GM12878 (cell line): ENCODE measurements around the gene PARP1. TPM values are rescaled to one million over a fixed set of nuclear protein-coding genes. Genes with fewer than 3 reads are reported as not detected.

Experiments
- ATAC-seq: fragments of 200-7000 bp; cut with Tn5 transposase; 3 replicates; pipeline ENCODE4 v1.9.1; 2020; ENCODE audit warnings: mild to moderate bottlenecking, moderate library complexity
- BruUV-seq: library from RNA; stranded (reverse); fragments of 400-500 nt; replicated peaks from 2 replicates; lab custom pipeline; 2021; lab: Mats Ljungman, UMichigan
- CTCF ChIA-PET: fragments of 300-600 bp; sonication (Branson Sonifier 250); formaldehyde crosslinking; extraction: SDS; loops from one replicate; lab custom pipeline; 2021; ENCODE audit warnings: inconsistent platforms; lab: Yijun Ruan, JAX
- POLR2A ChIA-PET: fragments of 350-600 bp; formaldehyde crosslinking; extraction: SDS; loops from one replicate; lab custom pipeline; 2021; ENCODE audit warnings: inconsistent platforms; lab: Charles Lee
- RAD21 ChIA-PET: fragments of 300-600 bp; sonication (Branson Sonifier 250); formaldehyde crosslinking; loops from one replicate; lab custom pipeline; 2023; ENCODE audit warnings: antibody characterized with exemption; ENCODE audit not compliant: unreplicated experiment; lab: Charles Lee
- SMC1A ChIA-PET: fragments of 300-600 bp; sonication (Branson Sonifier 250); formaldehyde crosslinking; loops from one replicate; lab custom pipeline; 2023; ENCODE audit not compliant: unreplicated experiment, uncharacterized antibody; lab: Charles Lee
- DNase-seq: peaks from one replicate; pipeline ENCODE4 v3.0.0-alpha.2; 2011; ENCODE audit warnings: low read depth, low spot score
- FAIRE-seq: peaks from 3 replicates; lab custom pipeline; 2011; peaks lifted over from hg19 to GRCh38; lab: Jason Lieb, UNC
- H2AFZ ChIP-seq: 2 replicates; pipeline ENCODE4 v1.6.0; 2011; ENCODE audit warnings: low read depth, low read length, control low read depth; ENCODE audit not compliant: control insufficient read depth
- H3K27ac ChIP-seq: 2 replicates; pipeline ENCODE4 v1.5.1; 2011; ENCODE audit warnings: control low read depth; ENCODE audit not compliant: control insufficient read depth, insufficient read depth
- H3K27me3 ChIP-seq, 2 experiments: replicated peaks in 1 of 2; 2 replicates each; pipeline versions ENCODE4 v1.6.0 to v1.6.1; 2011; ENCODE audit warnings: low read length in 1 of 2; ENCODE audit not compliant: control insufficient read depth in 2 of 2, insufficient read depth in 2 of 2
- H3K36me3 ChIP-seq, 2 experiments: 2 replicates each; pipeline ENCODE4 v1.5.1; 2011; ENCODE audit warnings: low read length in 1 of 2; ENCODE audit not compliant: control insufficient read depth in 2 of 2, insufficient read depth in 2 of 2
- H3K4me1 ChIP-seq: 2 replicates; pipeline ENCODE4 v1.6.1; 2011; ENCODE audit warnings: mild to moderate bottlenecking, low read length, moderate library complexity, mixed read lengths; ENCODE audit not compliant: control insufficient read depth, insufficient read depth
- H3K4me2 ChIP-seq: 2 replicates; pipeline ENCODE4 v1.6.0; 2011; ENCODE audit warnings: control low read depth; ENCODE audit not compliant: control insufficient read depth, insufficient read depth
- H3K4me3 ChIP-seq: fragments of 200-600 bp; sonication (generic); 2 replicates; pipeline ENCODE4 v1.5.1; 2016
- H3K79me2 ChIP-seq: 2 replicates; pipeline ENCODE4 v1.6.0; 2011; ENCODE audit warnings: low read length; ENCODE audit not compliant: control insufficient read depth, insufficient read depth
- H3K9ac ChIP-seq: 2 replicates; pipeline ENCODE4 v1.8.0; 2011; ENCODE audit warnings: low read length, control low read depth, mixed read lengths; ENCODE audit not compliant: control insufficient read depth, insufficient read depth
- H3K9me3 ChIP-seq: replicated peaks from 3 replicates; pipeline ENCODE4 v1.5.1; 2011; ENCODE audit warnings: mild to moderate bottlenecking, low read length; ENCODE audit not compliant: control insufficient read depth, insufficient read depth
- H4K20me1 ChIP-seq: 2 replicates; pipeline ENCODE4 v1.6.0; 2011; ENCODE audit not compliant: control insufficient read depth, insufficient read depth
- ATF2 ChIP-seq: IDR thresholded peaks from 2 replicates; pipeline ENCODE4 v1.6.1; 2012; ENCODE audit warnings: low read length, inconsistent platforms
- CEBPB ChIP-seq, 2 experiments: fragments of 150-350 bp in 1 of 2; IDR thresholded peaks; 2 replicates each; pipeline ENCODE4 v1.6.1; 2012 to 2014; ENCODE audit warnings: low read depth in 2 of 2, low read length in 2 of 2, borderline replicate concordance in 1 of 2, inconsistent platforms in 1 of 2
- GABPA ChIP-seq: IDR thresholded peaks from 2 replicates; pipeline ENCODE4 v1.6.1; 2014; ENCODE audit warnings: antibody characterized with exemption, low read depth, mild to moderate bottlenecking, inconsistent platforms
- IKZF1 ChIP-seq: fragments of 450-650 bp; conservative IDR thresholded peaks from 2 replicates; pipeline ENCODE4 v1.6.1; 2017; ENCODE audit warnings: antibody characterized with exemption, mild to moderate bottlenecking
- IKZF2 ChIP-seq, 2 experiments: fragments of 450-650 bp; IDR thresholded peaks; 2 replicates each; pipeline ENCODE4 v1.6.1; 2017; ENCODE audit warnings: mild to moderate bottlenecking in 2 of 2, moderate library complexity in 2 of 2
- MTA2 ChIP-seq: fragments of 450-650 bp; IDR thresholded peaks from 2 replicates; pipeline ENCODE4 v1.6.1; 2016; ENCODE audit warnings: low read depth, mild to moderate bottlenecking, moderate library complexity
- SMAD5 ChIP-seq: IDR thresholded peaks from 2 replicates; pipeline ENCODE4 v1.6.1; 2016; ENCODE audit warnings: antibody characterized with exemption, low read depth
- SREBF1 ChIP-seq: IDR thresholded peaks from 2 replicates; pipeline ENCODE4 v1.6.1; 2012; ENCODE audit warnings: mild to moderate bottlenecking, low read length
- TARDBP ChIP-seq: IDR thresholded peaks from 2 replicates; pipeline ENCODE4 v1.6.1; 2016; ENCODE audit warnings: borderline replicate concordance
- ZBTB11 ChIP-seq: fragments of 450-650 bp; formaldehyde crosslinking; IDR thresholded peaks from 2 replicates; pipeline ENCODE4 v1.5.0; 2022; ENCODE audit warnings: mild to moderate bottlenecking, missing genetic modification characterization
- WGBS: methylation state at CpG from one replicate; pipeline ENCODE4 v1.1.6; 2016; ENCODE audit warnings: low lambda C conversion rate; ENCODE audit not compliant: insufficient replicate concordance, insufficient coverage; ENCODE audit errors: missing lambda C conversion rate; 5-methylcytosine and 5-hydroxymethylcytosine counted together
- in situ Hi-C: fragments of 300-500 bp; cut with MboI; formaldehyde crosslinking; loops from 9 replicates; pipeline ENCODE4 v1.14.3; 2018; ENCODE audit warnings: mixed read lengths
- intact Hi-C: fragments of 100-400 bp; cut with micrococcal nuclease; formaldehyde crosslinking; loops from one replicate; pipeline ENCODE4 v1.14.2; 2022; ENCODE audit not compliant: unreplicated experiment
- polyA plus RNA-seq, 11 experiments: library from polyadenylated mRNA; depleted of rRNA in 4 of 11; unstranded in 6 of 11; stranded (reverse) in 5 of 11; fragments of >200 nt; fragmentation: Nextera tagmentation in 4 of 11; fragmentation: Illumina TruSeq in 1 of 11; extraction: Ambion mirVana in 4 of 11; extraction: Trizol in 1 of 11; gene quantifications; 1 replicate in 1 of 11; 2 replicates in 10 of 11; pipeline versions ENCODE4 v1.2.1 to v1.2.3, GENCODE V29; 2011 to 2016; ENCODE audit warnings: inconsistent platforms in 2 of 11, missing spikeins in 2 of 11, low read depth in 1 of 11
- total RNA-seq, 4 experiments: library from RNA; depleted of rRNA in 3 of 4; stranded (reverse); fragments of >200 nt in 3 of 4; fragmentation: Illumina TruSeq in 1 of 4; extraction: Trizol in 1 of 4; gene quantifications; 2 replicates each; pipeline versions ENCODE4 v1.2.1 to v1.2.3, GENCODE V29; 2013 to 2021
- TF ChIP-seq, protein P1 (sequence below): IDR thresholded peaks from 2 replicates; pipeline ENCODE4 v1.6.1; 2012; ENCODE audit warnings: low read depth, low read length, improper control_type of control experiment
- TF ChIP-seq, protein P2 (sequence below): fragments of 450-650 bp; IDR thresholded peaks from 2 replicates; pipeline ENCODE4 v1.6.1; 2018; ENCODE audit warnings: mild to moderate bottlenecking, low read depth, moderate library complexity; ENCODE audit not compliant: partially characterized antibody
- TF ChIP-seq, protein P3 (sequence below): IDR thresholded peaks from 2 replicates; pipeline ENCODE4 v1.6.1; 2011; ENCODE audit warnings: borderline replicate concordance, low read depth, mild to moderate bottlenecking, moderate library complexity, mixed read lengths, low read length; ENCODE audit not compliant: insufficient read depth; ENCODE audit errors: extremely low read length
- TF ChIP-seq, protein P4 (sequence below): IDR thresholded peaks from 2 replicates; pipeline ENCODE4 v1.6.1; 2012; ENCODE audit warnings: low read depth, low read length, improper control_type of control experiment

The PARP1 gene
- total and polyA plus RNA-seq, 10 of the 15 experiments (the other 5 are each of a cell fraction or from before 2014, with no cell fraction given) = 113 to 287 (median 265) TPM

DNA sequence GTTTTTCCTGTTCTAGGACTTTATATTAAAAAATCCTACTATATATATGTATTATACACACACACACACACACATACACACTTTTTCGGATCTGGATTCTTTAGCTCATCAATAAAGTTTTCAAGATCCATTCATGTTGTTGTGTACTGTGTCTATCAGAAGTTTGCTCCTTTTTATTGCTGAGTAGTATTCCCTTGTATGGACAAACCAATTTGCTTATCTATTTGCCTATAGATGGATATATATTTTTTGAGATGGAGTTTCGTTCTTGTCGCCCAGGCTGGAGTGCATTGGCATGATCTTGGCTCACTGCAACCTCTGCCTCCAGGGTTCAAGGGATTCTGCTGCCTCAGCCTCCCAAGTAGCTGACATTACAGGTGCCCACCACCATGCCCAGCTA lies 78.7 kb downstream of the PARP1 start:
- intact Hi-C loops (no loop called here), in situ Hi-C loops (no loop called here)
- no peak for FAIRE-seq
- no peaks in the 10 kb centered on the region for H3K36me3 ChIP-seq
- H3K9me3 ChIP-seq = no peaks in the 10 kb centered on the region
- H3K79me2 ChIP-seq = no peaks in the 10 kb centered on the region
- no peaks in the 10 kb centered on the region for H3K4me1 ChIP-seq
- no peak overlapping the region for H3K4me3 ChIP-seq
- no peak overlapping the region for H3K4me2 ChIP-seq
- 90% methylated on average over 3 of the region's 3 CpGs for WGBS
- H3K27me3 ChIP-seq = no peaks in the 10 kb centered on the region
- SMC1A ChIA-PET = interaction anchor here (0.9 to 1.2 kb wide), 2 partner anchors 23 to 204 kb away, joined by 3 read pairs; no protein-coding TSS in a partner anchor
- RAD21 ChIA-PET = no interaction called here
- BruUV-seq = no TSS peak
- POLR2A ChIA-PET = no interaction called here
- DNase-seq = no peak
- no peak overlapping the region for H3K27ac ChIP-seq
- no peak for ATAC-seq
- H3K9ac ChIP-seq = no peak overlapping the region
- H2AFZ ChIP-seq = no peak overlapping the region
- H4K20me1 ChIP-seq = no peaks in the 10 kb centered on the region
- CTCF ChIA-PET = interaction anchor here (4.1 kb wide), 1 partner anchor 204 kb away, joined by 25 read pairs; no protein-coding TSS in a partner anchor
- TF ChIP-seq, protein P1, sequence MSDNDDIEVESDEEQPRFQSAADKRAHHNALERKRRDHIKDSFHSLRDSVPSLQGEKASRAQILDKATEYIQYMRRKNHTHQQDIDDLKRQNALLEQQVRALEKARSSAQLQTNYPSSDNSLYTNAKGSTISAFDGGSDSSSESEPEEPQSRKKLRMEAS = no peak
- TF ChIP-seq, protein P2, sequence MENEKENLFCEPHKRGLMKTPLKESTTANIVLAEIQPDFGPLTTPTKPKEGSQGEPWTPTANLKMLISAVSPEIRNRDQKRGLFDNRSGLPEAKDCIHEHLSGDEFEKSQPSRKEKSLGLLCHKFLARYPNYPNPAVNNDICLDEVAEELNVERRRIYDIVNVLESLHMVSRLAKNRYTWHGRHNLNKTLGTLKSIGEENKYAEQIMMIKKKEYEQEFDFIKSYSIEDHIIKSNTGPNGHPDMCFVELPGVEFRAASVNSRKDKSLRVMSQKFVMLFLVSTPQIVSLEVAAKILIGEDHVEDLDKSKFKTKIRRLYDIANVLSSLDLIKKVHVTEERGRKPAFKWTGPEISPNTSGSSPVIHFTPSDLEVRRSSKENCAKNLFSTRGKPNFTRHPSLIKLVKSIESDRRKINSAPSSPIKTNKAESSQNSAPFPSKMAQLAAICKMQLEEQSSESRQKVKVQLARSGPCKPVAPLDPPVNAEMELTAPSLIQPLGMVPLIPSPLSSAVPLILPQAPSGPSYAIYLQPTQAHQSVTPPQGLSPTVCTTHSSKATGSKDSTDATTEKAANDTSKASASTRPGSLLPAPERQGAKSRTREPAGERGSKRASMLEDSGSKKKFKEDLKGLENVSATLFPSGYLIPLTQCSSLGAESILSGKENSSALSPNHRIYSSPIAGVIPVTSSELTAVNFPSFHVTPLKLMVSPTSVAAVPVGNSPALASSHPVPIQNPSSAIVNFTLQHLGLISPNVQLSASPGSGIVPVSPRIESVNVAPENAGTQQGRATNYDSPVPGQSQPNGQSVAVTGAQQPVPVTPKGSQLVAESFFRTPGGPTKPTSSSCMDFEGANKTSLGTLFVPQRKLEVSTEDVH = no peak
- TF ChIP-seq ATF2 = no peak
- TF ChIP-seq GABPA = no peak
- TF ChIP-seq, protein P3, sequence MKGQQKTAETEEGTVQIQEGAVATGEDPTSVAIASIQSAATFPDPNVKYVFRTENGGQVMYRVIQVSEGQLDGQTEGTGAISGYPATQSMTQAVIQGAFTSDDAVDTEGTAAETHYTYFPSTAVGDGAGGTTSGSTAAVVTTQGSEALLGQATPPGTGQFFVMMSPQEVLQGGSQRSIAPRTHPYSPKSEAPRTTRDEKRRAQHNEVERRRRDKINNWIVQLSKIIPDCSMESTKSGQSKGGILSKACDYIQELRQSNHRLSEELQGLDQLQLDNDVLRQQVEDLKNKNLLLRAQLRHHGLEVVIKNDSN = no peak
- no peak for TF ChIP-seq IKZF1
- TF ChIP-seq MTA2 = no peak
- no peak for TF ChIP-seq TARDBP
- no peak for TF ChIP-seq ZBTB11 (CRISPR knock-in tag)
- no peak for TF ChIP-seq CEBPB (IDR thresholded peaks at IDR 0.05; ENCODE audit: borderline replicate concordance in 1 of 2, low read depth in 2 of 2, low read length in 2 of 2)
- no peak for TF ChIP-seq SREBF1
- no peak for TF ChIP-seq SMAD5
- TF ChIP-seq, protein P4, sequence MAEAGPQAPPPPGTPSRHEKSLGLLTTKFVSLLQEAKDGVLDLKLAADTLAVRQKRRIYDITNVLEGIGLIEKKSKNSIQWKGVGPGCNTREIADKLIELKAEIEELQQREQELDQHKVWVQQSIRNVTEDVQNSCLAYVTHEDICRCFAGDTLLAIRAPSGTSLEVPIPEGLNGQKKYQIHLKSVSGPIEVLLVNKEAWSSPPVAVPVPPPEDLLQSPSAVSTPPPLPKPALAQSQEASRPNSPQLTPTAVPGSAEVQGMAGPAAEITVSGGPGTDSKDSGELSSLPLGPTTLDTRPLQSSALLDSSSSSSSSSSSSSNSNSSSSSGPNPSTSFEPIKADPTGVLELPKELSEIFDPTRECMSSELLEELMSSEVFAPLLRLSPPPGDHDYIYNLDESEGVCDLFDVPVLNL = no peak
- TF ChIP-seq IKZF2 (IDR thresholded peaks at IDR 0.05) = no peak
